Right ventricle myocardium inferior (tissue), 1 donor: ENCODE results near the gene KIF9. TPM values are rescaled to one million over a fixed set of nuclear protein-coding genes. Genes with fewer than 3 reads are reported as not detected.
A peak's percentile ranks its signal among the peaks of the same experiment; 100 is the strongest.
"Not testable (repeated sequence)": the region's sequence is repeated elsewhere in the genome, so short reads cannot be mapped to it uniquely, and the experiment has no call there.

Experiments
- ATAC-seq: fragments of 200-7000 bp; cut with Tn5 transposase; one replicate; pipeline ENCODE4 v1.9.1; 2020; ENCODE audit warnings: mild to moderate bottlenecking, moderate library complexity
- DNase-seq: peaks from one replicate; pipeline ENCODE4 v3.0.0; 2021; ENCODE audit errors: missing footprints
- intact Hi-C: fragments of 100-400 bp; cut with DNase I; formaldehyde crosslinking; loops from one replicate; pipeline ENCODE4 v1.11.0; 2022
- total RNA-seq: library from RNA; stranded (reverse); fragmentation: NEBNext Ultra II Directional; extraction: Animal tissue kit (Norgen Biotek cat#: 25700); gene quantifications from one replicate; pipeline ENCODE4 v1.2.1, GENCODE V29; 2021
- donor health status: DM: no; HTN: yes; CAD: no; lungs with severe emphysema.

KIF9 gene
- total RNA-seq, 1 donor from 2014 or later = 7.6 TPM

DNA sequence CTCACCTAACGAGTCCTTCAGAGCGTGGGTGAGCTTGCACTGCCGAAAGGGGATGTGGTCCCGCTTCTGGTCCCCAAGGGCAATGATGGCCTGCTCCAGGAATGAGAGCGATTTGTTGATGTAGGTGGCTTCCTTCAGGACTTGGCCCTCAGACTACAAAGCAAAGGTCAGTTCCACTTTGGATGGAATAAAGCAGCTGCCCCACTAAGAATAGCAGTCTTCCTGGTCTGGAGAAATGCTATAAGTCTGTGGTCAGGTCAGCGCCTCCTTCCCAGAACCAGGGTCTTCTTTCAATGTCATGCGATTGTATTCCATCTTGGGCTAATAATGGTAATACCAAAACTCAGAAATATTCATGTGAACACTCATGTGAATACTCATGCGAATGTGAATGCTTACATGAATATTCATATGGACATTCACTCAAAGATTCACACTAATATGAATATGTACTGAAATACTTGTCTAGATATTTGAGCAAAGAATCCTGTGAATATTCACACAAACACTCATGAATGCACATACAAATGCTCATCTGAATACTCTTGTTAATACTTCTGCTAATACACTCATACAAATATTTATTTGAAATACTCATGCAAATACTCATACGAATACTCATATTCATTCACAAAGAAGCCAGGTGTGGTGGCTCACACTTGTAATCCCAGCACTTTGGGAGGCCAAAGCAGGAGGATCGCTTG lies 16.7 kb downstream of the KIF9 start:
- ATAC-seq (no peak), DNase-seq (no peak)
- intact Hi-C loops = no loop called here

DNA sequence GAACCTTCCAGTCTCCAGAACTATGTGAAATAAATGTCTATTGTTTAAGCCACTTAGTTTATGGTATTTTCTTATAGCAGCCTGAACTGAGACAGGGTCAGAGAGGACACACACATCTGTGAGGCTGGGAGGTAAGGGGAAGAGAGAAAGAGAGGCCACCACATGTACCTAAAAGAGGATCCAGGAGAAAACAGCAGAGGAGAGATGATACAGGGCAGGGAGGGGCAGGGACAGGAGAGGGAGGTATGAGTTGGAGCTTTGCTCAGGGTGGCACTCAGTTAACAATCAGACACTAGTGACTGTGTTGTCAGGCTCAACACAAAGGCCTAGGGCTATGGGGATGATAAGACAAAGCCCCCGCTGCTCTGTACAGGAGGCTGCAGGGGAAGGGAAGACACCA lies 17.6 kb downstream of the KIF9 start:
- ATAC-seq = no peak
- intact Hi-C loops = no loop called here
- no peak for DNase-seq

DNA sequence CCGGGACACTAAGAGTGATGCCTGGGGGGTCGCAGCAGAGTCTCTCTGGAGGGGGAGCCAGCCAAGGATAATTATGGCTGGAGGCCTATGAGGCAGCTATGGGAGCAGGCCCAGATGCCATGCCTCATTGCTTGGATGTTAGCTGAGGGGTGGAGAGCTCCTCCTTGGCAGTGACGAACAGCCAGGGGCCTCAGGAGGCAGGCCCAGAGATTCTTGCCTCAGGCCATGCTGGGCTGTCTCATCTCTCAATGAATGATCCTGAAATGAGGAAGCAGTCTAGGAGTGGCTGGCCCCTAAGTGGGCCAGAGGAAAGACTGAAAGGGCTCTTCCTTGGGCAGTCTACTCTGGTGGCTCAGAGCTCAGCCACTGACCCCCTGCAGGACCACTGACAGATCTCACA lies 21.3 kb downstream of the KIF9 start:
- DNase-seq = no peak
- intact Hi-C loops = no loop called here
- ATAC-seq = no peak

DNA sequence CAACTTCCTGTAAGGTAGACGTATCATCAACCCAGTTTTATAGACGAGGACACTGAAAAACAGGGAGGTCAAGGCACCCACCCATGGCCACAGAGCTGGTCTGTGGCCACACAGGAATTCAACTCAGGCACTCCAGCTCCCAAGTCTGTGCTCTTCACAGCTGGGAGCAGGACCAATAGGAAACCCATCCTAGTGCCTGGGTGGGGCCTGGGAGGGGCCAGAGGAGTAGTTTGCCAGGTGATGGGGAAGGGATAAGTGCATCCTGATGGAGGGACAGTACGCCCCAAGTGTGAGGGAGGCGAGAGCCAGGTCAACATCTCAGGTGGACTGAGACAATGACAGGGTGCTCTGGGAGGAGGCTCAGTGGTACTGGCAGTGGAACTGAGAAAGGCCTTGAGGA lies 22.0 kb downstream of the KIF9 start:
- intact Hi-C loops = no loop called here
- no peak for DNase-seq
- no peak for ATAC-seq

DNA sequence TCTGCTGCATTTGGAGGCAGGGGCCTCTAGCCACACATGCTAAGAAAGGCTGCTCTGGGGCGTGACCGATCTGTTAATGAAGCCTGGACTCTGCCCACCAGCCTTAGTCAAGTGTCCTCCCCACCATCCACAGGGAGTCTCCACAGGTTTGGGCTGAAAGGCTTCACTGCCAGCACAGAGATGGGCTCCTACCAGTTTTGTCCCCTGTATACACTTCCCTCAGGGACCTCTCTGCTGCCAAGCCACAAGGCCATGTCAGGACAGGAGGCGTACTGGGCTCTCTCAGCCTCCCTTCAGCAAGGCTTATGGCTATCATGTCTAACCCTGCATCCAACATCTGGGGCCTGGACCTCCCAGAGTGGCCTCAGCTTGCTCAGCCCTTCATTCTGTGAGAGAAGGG lies 23.5 kb downstream of the KIF9 start:
- DNase-seq = no peak
- intact Hi-C loops = no loop called here
- ATAC-seq = no peak

DNA sequence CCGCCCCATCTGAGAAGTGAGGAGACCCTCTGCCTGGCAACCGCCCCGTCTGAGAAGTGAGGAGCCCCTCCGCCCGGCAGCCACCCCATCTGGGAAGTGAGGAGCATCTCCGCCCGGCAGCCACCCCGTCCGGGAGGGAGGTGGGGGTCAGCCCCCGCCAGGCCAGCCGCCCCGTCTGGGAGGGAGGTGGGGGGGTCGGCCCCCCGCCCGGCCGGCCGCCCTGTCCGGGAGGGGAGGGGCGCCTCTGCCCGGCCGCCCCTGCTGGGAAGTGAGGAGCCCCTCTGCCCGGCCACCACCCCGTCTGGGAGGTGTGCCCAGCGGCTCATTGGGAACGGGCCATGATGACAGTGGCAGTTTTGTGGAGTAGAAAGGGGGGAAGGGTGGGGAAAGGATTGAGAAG lies 26.3 kb downstream of the KIF9 start:
- ATAC-seq, intact Hi-C loops, DNase-seq: not testable (repeated sequence)

DNA sequence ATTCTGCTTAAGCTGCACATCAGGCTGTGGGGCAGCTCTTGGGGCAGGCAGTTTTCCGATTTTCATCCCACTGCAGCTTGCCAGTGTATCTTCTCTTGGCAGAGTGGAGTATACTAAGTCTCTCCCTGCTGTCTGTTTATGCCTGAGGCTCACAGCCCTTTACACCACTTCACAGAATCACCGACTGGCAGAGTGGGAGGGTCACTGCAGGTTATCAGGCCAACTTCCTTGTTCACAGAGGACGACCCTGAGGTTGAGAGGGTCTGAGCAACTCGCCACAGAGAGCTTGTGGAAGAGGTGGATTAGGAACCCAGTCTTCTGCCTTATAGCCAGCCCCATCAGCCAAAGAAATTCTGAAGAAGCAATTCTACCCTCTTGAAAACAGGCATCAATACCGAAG lies 30.9 kb downstream of the KIF9 start:
- intact Hi-C loops = loop anchor here (2.0 kb wide), 1 partner anchor 73 kb away; no protein-coding TSS in a partner anchor
- ATAC-seq (no peak), DNase-seq (no peak)

DNA sequence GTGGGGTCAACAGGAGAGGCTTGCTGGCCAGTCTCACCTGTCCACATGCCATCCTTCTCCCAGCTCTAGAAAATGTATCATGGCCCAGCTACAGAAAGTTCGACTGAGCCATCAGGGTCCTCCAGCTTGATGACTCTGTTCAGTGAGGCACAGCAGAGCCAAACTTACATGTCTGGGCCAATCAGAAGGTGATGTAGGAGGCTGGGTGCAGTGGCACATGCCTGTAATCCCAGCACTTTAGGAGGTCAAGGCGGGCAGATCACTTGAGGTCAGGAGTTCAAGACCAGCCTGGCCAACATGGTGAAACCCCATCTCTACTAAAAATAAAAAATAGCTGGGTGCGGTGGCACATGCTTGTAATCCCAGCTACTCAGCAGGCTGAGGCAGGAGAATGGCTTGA lies 31.5 kb downstream of the KIF9 start:
- not testable (repeated sequence) for ATAC-seq

DNA sequence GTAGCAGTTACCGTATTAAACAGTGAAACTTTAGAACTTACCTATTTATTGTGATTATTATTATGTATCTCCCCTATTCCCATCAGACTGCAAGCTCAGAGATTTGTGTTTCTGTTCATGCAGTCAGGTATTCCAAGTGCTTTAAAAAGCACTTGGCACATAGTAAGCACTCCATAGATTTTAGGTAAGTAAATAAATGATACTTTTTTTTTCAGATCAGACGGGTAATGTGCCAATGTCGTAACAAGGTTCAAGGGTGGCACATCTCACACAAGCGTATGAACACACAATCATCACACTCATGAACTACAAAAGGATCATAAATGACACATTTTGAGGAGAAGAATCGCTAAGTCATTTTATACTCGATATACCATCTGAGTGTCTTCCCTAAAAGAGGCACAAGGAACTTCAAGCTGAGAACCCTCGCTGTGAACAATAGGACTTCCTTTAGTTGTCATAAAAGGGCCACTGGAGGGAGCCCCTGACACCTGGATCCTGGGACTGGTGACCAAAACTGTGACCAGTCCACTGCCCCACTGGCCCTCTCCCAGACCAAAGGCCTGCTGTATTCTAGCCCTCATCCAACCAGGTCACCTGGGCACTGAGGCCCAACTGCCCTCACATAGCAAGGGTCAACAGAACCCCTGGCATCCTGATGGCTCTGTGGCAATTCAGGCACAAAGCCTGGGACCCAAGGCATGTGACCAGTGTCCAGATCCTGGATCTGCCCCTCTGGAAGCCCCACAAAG lies 32.1 kb downstream of the KIF9 start:
- ATAC-seq (peak; percentile 73), DNase-seq (no peak)
- intact Hi-C loops = loop anchor here (2.0 kb wide), 1 partner anchor 74 kb away; no protein-coding TSS in a partner anchor

More for the DNA sequence above, 31.5 kb downstream of the KIF9 start:
- intact Hi-C loops = loop anchor here (2.0 kb wide), 1 partner anchor 74 kb away; no protein-coding TSS in a partner anchor
- not testable (repeated sequence) for DNase-seq

DNA sequence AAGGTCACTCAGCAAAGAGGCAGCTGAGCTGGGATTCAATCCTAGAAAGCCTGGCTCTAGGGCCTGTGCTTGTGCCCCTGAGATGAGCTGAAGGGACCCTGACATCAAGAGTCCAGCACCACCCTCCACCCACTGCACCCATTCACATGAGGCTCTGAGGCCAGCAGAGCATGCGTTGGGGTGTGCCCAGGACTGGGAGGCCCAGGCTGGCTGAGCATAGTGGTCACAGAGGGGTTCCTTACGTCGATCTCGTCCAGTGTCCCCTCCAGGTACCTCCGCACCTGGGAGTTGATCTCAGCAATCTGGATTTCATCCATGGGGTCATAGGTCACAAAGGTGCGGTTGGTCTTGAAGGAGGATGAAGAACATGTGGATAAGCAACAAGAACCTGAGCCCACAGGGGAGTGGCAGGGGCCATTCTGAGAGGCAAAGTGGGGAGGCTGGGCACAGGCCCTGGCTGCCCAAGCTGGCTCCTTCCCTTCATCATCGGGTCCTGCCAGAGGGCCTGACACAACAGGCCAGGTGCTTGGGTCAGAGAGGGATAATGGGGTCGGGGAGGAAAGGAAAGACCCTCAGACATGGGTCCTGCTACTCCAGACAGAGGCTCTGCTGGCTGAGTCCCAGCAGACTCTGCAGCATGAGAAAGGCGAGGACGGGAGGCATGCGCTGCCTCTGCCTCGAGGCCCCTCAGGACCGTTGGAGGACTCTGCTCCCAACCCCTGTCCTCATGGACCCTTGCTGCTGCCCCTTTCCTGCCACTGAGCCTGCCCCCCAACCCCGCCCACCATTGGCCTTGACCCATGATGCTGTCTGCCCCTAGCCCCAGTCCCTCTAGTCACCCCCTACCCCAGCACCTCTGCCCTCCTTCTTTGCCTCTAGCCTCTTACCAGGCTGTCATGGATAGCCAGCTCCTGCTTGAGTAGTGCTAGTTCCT lies 35.2 kb downstream of the KIF9 start:
- ATAC-seq (no peak), DNase-seq (no peak)
- intact Hi-C loops = no loop called here

DNA sequence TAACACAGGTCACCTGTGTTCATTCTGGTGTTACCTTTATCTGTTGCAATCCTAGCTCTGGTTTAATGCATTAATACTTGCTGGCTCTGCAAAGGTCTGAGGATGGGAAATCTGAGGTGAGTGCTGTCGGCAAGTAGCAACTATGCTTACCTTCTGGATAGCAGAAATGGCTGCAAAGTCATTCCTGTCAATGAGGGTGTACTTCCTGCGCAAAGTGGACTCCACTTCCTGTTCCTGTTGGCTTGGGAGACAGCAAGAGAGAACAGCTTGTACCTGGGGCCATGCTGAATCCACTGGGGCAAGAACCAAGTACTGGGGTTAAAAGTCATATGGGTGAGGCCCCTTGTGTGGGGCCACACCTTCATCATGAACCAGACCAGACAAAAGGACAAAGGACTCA lies 37.3 kb downstream of the KIF9 start:
- DNase-seq (no peak), ATAC-seq (no peak)
- intact Hi-C loops = no loop called here

DNA sequence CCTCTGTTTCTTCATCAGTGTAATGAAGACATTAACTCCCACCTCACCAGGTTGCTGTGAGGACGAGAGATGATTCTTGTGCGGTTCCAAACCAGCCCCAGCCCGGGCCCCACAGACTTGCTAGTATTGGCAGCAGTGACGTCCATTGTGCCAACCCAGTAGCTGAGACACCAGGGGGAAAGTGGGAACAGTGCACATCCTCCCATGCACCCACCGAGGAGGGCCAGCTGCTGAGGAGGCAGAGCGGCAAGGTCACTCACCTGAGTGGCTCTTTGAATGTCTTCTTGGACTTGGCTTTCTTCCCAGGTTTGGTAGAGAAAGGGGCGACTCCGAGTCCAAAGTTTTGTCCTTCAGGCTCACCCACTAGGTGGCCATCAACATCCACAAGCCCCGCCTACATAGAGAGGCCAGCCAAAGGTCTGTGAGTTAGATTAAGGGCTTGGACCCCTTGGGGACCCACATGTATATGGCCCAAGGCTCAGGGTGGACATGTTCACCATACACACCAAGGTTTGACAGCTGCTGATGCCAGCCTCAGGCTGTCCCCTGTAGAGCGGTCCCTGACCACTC lies 38.0 kb downstream of the KIF9 start:
- intact Hi-C loops = no loop called here
- ATAC-seq (no peak), DNase-seq (no peak)

DNA sequence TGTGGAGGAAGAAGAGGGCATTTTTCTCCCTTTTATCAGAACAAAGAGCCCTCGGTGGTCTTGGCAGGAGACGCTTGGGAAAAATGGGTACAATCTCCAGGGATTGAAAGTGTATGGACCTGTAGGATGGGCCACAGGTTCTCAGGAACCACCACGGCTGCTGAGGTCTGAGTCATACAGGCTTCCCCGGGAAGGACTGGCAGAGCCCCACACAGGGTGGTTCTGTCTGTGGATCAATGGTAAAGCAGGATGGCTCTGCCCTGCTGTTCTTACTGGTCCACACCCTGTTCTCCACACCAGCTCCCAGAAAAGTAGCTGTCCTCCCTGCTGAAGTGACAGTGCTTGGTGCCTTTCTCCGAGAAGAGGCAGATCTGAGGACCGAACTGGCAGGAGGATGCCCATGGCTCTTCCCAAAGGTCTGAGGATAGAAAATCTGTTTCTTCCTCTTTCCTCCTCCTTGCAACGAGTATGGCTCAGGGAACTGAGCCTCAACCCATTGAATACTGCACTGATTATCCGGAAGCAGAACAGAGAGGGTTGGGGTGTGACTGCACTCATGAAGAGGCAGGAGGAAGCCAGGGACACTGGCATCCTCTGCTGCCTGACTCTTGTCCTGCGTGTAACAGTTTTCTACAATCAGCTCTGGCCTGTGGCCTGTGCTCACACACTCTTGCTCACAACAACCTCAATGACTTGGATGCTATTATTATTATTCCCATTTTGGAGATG lies 39.0 kb downstream of the KIF9 start:
- intact Hi-C loops = no loop called here
- peak; percentile 46 for ATAC-seq
- DNase-seq = no peak

DNA sequence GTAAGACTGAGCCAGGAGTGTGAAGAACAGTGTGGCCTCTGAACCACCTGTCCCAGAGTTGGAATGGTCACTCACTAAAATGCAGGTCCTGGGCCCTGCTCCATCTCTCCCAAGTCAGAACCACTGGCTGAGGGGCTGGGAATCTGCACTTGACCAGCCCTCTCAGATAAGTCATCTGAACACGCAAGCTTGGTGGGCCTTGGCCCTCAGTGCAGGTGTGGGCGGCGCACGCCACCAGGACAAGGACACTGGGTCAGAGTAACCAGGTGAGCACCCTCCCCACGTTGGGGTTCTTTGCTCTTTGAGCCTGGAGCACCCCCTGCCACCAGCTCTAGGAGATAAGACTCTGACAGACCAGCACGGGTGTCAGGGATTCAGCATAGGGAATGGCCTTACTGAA lies 42.7 kb downstream of the KIF9 start:
- ATAC-seq (no peak), DNase-seq (no peak)
- intact Hi-C loops = no loop called here

DNA sequence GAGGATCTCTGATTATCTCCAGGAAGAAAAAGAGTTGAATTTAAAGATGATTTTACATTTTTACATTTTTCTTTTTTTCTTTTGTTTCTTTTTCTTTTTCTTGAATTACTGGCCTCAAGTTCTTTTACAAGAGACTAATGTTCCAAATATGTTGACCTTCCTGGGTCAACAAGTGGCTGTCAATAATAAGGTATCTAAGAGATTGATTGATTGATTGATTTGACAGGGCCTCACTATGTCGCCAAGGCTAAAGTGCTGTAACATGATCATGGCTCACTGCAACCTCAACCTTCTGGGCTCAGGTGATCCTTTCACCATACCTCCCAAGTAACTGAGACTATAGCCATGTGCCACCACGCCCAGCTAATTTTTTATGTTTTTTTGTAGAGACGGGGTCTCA lies 44.6 kb downstream of the KIF9 start:
- intact Hi-C loops = no loop called here
- DNase-seq (no peak), ATAC-seq (no peak)

DNA sequence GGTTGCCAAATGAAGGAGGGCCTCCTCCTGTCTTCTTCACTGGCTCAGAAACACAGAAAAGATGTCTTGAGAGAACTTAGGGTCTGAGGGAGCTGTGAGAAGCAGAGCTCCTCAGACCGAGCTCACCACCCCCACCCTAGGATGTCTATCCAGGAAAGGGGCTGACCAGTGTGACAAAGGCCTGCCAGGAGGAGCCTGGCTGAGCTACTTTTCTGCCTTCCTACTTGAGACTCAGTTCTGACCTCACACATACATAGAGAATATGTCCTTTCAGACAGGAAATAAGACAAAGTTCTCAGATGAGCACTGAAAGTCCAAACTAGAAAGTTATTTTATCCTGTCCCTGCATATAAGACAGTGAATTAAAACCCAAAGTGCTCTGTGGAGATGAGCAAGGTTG lies 54.5 kb downstream of the KIF9 start:
- no peak for DNase-seq
- peak; percentile 13 for ATAC-seq
- intact Hi-C loops = no loop called here

DNA sequence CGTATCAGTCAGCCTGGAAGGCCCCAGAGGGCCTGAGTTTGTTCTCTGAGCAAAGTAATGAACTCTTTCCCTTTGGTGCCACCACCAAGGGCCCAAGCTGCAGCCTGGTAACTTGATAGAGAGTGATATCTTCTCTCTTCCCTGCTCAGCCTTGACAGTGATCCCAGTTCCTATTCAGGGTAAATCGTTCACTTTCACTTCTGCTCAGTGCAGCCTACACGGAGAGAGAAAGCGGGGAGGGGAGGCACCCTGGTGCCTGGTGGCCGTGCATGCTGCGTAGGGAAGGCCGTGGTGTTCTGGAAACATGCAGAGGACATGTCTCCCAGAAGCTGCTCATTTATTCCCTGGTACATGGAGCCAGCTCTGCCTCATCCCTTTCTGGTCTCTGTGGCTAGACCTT lies 54.9 kb downstream of the KIF9 start:
- ATAC-seq = peak; percentile 65
- intact Hi-C loops = no loop called here
- no peak for DNase-seq

DNA sequence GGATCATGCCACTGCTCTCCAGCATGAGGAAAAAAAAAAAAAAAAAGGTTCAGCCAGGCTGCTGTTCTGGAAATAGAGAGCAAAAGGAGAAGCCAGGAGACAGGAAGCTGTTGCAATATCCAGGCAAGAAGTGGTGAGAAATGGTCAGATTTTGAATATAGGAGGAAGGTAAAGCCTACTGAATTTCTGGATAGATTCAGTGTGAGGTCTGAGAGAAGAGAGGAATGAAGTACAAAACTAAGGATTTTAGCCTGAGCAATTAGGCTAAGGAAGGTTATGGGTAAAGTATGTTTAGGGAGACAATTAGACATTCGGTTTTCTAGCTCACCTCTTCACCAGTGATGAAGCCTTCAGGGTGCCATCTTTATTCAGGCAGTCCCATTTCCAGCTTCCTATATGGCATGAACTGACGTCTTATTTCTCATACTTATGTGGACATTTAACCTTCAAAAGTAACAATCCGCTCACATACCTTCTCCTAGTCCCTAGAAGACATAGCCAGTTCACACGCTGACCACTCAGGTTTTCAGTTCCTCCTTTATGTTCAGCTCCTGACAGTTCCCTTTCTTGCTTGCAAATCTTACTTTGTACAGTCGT lies 57.2 kb downstream of the KIF9 start:
- peak; percentile 8 for ATAC-seq
- intact Hi-C loops = no loop called here

More for the DNA sequence above, 57.2 kb downstream of the KIF9 start:
- DNase-seq = no peak
